GM18870 (cell line): ENCODE data around the gene FUT2.
"Not testable (repeated sequence)": the region's sequence is repeated elsewhere in the genome, so short reads cannot be mapped to it uniquely, and the experiment has no call there.

Experiments used
- ATAC-seq: cut with Tn5 transposase; IDR thresholded peaks from one replicate; pipeline ENCODE4 v1.9.1; 2021; ENCODE audit warnings: moderate library complexity; ENCODE audit not compliant: unreplicated experiment

FUT2 gene

DNA sequence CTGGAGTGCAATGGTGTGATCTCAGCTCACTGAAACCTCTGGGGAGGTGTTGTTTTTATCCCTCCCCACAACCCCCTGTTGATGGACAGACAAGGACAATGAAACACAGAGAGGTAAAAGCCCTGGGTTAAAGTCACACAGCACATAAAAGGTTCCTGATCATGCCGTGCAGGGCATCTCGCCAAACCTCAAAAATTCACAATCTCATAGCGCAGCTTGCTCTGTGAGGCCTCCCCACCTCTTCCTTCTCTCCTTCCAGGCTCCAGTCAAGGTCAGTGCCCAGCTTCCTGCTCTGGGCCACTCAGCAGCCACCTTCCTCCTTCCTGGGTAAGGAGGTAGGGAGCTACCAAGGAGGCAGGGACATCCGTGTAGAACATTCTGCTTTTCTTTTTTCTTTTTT, 2.3 kb downstream of the FUT2 start:
- ATAC-seq, result no peak

DNA sequence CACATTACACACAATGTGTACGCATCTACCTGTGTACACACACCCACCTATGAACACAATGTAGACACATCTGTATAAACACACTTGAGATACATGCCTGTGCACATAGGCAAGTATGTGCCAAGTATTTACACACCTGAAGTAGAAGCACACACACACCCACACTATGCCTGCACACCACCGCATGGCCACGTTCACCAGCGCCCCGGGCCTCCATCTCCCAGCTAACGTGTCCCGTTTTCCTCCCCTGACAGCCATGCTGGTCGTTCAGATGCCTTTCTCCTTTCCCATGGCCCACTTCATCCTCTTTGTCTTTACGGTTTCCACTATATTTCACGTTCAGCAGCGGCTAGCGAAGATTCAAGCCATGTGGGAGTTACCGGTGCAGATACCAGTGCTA, 6.9 kb downstream of the FUT2 start:
- ATAC-seq, result no peak

DNA sequence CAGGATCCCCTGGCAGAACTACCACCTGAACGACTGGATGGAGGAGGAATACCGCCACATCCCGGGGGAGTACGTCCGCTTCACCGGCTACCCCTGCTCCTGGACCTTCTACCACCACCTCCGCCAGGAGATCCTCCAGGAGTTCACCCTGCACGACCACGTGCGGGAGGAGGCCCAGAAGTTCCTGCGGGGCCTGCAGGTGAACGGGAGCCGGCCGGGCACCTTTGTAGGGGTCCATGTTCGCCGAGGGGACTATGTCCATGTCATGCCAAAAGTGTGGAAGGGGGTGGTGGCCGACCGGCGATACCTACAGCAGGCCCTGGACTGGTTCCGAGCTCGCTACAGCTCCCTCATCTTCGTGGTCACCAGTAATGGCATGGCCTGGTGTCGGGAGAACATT, 7.5 kb downstream of the FUT2 start:
- no peak for ATAC-seq

DNA sequence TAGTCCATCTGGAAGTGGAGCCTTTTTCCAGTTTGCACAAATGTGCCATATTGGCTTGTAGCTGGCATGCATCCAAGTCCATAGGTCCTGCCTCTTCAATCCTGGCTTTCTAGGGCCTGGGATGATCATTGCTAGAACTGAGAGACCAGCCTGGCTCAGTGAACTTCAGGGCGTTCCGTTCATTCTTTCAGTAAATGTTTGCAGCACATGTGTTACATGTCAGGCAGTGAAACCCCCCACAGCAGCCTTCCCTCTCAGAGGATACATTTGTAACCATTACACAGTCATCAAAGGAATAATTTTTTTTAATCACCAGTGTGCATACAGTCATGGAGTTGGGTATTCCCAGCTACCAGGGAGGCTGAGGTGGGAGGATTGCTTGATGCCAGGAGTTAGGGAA, 9.7 kb downstream of the FUT2 start:
- ATAC-seq, result no peak

DNA sequence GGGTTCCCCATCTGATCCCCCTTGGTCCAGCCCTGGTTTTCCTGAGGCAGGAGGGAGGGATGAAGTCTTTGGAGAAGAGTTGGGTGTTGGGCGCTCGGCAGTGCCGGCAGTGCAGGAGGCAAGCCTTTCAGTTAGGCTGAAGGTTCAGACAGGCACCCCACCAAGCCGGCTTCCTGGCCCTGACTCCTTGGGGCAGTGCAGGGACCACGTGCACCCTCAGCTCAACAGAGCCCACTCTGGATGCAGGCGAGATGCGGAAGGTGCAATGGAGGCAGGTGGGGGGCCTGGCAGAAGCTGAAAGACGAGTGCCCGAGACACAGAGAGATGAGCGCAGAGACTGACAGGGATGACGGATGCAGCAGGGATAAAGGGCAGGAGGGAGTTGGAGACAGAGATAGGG, 12.7 kb downstream of the FUT2 start:
- no peak for ATAC-seq

DNA sequence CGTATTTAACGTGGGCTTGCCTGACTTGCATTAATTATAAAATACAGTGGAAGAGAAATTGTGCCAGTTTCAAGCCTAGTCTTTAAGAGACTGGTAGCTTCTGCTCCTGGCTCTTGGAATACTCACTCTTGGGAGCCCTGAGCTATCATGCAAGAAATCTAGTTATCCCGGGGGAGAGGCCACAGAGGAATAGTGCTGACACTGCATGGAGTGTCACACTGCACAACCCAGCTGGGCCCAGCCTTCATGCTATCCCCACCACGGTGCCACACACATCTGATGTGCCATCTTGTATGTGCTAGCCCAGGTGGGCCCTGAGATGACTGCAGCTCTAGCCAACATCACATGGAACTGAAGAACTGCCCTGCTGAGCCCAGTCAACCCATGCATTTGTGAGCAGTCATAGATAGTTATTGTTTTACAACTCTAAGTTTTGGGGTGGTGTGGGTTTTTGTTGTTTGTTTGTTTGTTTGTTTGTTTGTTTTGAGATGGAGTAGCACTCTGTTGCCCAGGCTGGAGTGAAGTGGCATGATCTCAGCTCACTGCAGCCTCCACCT, 15.4 kb downstream of the FUT2 start:
- no peak for ATAC-seq

DNA sequence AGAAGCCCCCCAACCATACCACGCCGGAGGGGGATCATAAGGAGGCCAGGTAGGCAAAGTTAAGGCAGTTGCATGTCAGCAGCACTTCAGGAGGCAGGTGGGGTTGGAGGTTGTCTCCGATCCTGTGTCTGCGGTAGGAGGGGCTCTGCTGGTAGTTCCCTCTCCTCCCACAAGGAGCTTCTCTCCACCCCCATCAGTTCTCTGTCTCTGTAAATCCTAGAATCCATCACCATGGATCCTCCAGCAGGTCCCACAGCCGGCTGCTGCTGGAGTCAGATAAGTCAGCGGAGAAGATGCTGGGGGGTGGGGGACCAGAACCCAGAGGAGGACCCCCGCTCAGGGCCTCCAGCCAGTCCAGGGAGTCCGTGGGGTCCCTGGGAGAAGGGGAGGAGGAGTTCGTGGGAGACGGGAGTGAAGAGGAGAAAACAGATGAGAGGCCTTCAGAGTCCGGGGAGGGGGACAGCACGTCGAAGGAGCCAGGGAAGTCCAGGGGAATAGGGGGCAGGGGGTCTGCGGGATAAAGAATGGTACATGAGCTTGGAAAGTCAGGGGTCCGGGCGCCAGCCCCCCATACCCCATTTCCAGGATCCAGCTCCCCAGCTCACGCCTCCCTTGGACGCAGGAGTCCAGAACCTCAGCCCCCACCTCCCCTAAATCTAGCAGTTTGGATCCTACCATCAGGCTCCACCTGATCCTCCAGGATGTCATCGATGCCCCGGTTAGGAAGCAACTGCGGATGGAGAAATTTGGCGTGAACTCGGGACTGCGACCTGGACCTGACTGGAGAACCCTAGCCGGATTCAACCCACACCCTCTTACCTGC, 17.5 kb downstream of the FUT2 start:
- no peak for ATAC-seq

DNA sequence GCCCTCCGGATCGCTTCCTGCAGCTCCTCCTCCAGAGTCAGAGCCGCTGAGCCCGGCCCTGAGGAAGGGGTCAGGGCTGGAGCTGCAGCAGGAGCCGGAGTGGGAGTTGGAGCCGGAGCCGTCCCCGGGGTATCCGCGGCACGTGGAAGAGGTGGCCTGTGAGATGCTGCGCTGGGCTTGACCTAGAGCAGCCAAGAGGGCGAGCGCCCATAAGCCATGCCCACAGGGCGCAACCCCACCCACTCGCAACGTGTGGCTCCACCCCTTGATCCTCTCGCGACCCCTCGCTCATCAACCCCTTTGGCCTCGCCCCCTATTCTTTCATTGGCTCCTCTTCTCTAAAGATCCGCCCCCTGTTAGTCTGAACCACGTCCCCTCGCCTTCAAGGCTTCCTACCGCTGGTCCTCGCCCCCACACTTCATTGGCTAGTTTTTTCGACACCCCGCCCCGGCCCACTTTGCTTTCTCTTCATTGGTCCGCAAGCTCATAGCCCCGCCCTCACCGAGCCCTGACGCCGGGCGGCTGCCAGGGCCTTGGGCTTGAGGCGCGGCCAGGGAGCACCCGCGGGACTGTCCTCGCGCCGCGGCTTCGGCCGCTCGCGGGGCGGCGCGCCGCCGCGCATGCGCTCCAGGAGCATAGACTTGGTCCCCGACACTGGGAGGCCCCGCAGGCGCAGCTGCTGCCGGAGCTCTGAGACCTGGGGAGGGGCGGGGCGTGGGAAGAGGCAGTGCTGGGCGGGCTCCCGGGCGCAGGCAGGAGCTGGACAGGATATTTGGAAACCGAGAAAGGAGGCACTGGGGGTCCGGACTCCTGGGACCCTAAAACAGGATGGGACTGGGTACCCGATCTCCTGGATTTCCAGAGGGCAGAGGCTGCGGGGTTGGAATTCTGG, 18.3 kb downstream of the FUT2 start:
- ATAC-seq, result peak; percentile 90

DNA sequence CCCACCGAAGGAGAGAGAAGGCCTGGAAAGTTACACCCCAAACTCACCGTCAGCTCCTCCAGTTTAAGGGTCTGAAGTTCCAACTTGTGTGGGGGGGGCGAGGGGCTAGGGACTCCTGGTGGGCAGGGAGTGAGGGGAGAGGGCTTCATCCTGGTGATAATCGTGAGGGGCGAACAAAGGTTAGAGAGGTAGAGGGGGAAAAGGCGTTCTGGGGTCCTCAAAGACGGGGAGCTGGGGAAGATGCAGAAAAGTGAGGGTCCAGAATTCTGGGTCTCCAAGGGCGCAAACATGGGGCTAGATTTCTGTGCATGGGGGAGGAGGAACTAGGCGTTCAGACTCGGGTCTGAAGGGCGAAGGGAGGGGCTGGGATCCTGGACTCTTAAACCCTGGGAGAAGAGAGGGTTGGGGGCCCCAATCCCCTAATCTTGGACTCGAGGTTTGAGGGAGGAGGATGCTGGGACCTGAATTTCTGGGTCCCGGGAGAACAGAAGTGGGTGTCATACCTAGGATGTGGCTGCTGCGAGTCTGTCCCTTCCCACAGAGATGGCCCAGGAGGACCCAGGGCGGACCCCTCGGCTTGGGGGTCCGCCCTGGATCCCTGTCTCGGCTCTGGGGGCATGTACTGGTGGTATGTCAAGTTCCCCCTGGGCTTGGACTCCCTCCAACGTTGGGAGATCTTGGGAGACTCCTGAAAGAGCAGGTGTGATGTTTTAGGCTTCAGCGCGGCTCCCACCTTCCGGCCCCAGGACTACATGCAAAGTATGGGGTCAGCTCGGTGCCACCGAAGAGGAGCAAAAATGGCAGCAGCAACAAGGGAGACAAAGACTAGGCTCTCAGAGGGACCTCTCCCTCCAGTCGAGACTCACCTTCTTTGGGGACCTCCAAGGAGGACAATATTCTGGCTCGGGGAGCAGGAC, 19.2 kb downstream of the FUT2 start:
- no peak for ATAC-seq

DNA sequence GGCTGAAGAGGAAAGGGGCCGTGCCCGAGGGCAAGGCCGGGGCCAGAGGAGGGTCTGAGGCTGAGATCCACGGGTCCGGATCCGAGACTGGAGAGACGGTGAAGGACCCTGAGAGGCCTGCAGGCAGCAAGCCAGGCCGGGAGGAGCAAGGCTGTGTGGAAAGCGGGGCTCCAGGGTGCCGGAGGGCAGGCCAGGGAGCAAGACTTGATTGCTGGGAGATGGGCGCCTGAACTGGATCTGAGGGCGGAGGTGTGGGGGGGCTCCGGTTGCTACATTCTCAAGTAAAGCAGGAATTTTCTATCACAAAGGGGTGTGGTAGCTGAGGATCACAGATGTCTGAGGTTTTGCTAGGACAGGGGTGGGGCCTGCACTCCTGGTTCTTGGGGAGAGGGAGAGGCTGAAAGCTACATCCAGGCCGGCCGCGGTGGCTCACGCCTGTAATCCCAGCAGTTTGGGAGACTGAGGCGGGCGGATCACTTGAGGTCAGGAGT, 20.0 kb downstream of the FUT2 start:
- no peak for ATAC-seq

DNA sequence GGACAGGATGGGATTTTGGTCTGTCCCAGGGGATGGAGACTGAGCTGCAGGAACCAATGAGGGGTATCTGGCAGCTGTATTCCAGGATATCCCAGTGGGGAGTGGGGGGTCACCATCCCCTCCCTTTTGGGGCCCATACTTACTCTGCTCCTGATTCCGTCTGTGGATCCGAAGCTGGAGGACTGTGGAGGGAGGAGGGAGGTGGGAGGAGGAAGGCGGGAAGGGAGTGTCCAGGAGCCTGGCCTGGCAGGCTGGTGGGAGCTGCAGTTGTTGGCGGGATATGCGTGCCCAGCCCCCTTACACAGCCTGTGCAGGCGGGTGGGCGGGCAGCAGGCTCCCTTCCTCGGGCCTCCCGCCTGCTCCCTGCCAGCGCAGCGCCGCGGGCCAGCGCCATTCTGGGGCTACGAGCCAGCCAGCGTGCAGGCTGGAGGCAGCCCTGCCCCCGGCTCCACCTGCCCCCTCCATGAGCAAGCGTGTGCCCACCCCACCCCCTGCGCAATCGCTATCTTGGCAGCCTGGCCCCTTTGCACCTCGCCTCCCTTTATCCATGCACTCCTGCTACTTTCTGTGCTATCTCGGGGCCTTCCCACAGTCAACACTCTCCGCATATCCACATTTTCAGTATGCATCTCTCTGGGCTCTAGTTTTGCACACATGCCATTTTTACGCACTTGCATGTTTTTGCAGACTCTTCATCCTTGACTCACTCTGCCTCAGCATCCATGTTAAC, 21.0 kb downstream of the FUT2 start:
- ATAC-seq, result no peak

DNA sequence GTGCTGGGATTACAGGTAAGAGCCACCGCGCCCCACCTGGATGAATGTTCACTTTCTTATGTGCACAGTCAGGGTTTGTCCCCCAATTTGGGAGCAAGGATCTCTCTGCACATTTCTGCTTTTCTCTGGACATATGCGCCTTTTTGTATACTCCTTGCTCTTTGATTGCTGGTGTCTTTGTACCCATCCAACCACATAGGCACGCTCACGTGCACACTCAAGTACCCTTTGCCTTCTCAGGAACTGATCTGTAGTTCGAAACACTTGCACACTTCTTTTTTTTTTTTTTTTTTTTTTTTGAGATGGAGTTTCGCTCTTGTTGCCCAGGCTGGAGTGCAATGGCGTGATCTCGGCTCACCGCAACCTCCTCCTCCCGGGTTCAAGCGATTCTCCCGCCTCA, 22.3 kb downstream of the FUT2 start:
- not testable (repeated sequence) for ATAC-seq

DNA sequence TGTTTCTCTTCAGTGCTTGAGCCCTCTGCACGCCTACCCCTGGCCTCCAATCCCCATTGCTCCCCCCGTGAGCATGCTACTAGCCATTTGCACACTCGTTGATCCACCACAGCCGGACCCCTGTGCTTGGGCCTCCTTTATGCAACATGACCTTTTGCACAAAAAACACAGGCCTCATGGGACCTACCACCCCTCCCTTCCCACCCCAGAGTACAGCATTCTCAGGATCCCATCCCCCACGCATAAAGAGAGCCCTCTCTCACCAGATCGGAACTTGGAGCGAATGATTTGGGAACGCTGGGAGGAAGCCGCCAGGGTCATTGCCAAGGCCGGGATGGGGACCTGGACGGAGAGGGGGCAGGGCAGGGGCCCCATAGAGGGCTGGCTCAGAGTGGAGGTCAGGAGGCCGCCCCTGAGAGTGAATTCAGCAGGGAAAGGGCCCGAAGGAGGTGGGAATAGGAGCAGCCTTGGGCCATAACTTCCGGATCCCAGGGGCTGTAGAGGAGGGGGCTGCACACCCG, 23.0 kb downstream of the FUT2 start:
- no peak for ATAC-seq

DNA sequence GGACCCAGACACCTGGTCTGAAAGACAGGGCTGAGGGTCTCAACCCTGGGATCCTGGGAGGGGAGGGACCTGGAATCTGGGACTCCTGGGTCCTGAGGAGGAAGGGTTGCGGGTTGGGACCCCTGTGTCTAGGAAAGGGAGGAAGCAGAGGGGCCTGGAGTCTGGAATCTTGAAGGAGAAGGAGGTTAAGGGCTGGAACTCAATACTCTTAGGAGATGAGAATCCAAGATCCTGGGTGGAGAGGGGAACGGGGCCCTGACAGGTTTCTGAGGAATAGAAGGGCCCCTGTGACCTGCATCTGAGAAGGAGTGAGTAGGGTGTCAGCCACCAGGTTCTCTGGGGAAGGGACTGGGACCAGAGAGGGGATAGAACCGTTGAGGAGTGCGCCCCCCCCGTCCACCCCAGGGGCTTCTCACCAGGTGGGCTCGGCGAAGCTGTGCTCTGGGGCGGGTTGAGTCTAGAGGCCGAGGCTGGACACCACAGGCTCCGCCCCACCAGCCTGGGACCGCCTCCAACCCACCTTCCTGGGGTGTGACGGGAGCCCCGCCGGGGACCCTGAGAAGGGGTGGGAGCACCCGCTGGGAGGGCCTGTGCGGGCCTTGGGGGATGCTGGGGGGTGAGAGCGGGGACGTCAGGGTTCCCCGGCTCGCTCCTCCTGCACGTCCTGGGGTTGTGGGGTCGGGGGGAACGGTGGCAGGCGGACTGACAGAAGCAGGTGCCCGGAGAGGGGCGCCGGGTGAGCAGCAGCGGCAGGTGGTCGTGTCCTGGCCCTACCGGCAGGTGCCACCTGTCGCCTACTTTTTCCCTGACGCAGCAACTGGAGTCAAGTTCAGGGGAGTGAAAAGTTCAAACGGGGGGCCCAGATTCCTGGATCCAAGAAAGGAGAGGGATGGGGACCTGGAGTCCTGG, 23.7 kb downstream of the FUT2 start, which contains the start of gene MAMSTR:
Gene MAMSTR (minus strand): TSS at position 463 of the 909 bp plus-strand sequence. CDS start 694 bp downstream, outside the sequence.
- no peak for ATAC-seq

DNA sequence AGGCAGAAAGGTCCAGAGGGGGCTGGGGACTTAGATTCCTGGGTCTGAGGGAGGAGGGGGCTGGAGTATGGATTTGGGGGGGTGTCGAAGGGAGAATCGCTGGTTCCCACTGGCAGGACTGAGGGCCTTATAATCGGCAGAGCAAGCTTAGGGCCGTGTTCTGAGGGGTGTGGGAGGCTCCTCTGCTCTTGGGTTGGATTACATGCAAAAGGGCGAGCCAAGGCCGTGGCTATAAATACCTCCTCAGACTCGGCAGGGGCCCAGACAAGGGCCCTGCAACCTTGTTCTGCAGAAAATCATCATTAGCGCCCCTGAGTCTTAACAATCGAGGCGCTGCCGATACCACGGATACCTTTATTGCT, 24.5 kb downstream of the FUT2 start:
- peak; percentile 7 for ATAC-seq

DNA sequence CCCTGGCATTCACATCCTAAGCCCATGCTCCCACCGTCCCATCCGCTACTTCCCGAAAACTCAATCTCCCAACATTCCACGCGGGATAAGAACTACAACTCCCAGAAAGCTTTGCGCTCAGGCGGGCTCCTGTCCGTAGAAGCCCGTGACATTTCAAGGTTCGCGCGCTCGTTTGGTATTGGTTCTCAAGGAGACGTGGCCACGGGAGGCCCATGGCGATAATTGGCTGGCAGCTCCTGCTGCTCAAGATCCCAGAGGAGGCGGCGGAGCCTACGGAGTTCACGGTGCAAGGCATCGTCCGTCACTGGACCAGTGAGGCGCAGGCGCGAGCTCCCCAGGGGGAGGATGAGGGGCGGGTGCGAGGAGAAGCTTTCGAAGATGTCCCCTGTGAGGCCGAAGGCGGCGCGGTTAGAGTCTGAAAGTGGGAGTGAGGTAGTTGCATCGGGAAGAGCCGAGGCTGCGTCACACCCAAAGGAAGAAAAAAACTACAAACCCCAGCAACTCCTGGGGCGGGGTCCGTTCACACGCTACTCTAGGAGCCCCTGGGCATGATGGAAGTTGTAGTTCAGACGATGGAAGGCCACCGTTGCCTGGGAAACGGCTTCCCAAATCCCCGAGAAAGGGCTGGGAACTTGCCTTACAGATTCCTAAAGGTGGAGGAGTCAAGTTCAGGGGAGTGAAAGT, 25.0 kb downstream of the FUT2 start:
- ATAC-seq, result peak; percentile 76

DNA sequence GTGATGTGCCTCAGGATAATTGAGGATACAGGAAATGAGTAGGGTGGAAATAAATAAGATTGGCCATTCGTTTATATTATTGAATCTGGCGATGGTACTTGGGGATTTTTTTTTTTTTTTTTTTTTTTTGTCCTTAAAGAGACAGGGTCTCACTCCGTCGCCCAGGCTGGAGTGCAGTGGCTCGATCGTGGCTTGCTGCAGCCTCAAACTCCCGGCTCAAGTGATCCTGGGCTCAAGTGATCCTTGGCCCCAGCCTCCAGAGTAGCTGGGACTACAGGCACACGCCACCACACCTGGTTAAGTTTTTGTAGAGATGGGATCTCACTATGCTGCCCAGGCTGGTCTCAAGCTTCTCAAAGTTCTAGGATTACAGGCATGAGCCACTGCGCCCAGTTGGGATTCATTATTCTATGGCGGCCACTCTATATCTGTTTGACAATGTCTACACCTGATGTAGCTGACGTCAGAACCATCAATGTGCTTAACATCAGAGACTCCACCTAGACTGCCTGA, 26.5 kb downstream of the FUT2 start:
- no peak for ATAC-seq
